NCI-H1092 (cell line): ENCODE results near the gene BTBD7.

Source experiments
- DNase-seq: peaks from one replicate; lab custom pipeline; 2025; lab: John Stamatoyannopoulos, UW

Gene BTBD7

DNA sequence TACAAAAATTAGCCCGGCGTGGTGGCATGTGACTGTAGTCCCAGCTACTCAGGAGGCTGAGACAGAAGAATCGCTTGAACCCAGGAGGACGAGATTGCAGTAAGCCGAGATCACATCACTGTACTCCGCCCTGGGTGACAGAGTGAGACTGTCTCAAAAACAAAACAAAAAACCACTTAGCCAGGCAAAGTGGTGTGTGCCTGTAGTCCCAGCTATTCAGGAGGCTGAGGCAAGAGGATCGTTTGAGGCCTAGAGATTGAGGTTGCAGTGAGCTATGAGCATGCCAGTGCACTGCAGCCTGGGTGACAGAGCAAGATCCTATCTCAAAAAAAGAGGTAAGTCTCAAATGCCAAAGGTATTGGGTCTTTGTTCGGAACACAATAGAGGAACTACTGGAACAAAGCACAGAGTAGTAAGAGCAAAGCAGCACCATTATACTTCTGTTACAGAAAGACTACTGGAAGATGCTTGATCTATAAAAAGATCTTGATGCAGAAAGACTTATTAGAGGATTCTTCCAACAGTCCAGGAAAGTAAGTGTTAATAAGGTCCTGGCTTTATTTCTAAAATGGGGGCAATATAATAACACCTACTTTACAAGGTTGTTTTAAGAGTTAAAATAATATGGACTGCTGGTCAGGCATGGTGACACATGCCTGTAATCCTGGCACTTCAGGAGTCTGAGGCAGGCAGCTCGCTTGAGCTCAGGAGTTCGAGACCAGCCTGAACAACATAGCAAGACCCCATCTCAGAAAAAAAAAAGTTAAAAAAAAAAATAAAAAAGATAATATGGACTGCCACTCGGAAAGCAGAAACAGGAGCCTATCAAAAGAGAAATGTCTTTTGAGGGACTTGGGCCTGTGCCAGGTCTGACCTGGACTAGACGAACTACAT, 29.9 kb downstream of the BTBD7 start:
- no peak for DNase-seq

DNA sequence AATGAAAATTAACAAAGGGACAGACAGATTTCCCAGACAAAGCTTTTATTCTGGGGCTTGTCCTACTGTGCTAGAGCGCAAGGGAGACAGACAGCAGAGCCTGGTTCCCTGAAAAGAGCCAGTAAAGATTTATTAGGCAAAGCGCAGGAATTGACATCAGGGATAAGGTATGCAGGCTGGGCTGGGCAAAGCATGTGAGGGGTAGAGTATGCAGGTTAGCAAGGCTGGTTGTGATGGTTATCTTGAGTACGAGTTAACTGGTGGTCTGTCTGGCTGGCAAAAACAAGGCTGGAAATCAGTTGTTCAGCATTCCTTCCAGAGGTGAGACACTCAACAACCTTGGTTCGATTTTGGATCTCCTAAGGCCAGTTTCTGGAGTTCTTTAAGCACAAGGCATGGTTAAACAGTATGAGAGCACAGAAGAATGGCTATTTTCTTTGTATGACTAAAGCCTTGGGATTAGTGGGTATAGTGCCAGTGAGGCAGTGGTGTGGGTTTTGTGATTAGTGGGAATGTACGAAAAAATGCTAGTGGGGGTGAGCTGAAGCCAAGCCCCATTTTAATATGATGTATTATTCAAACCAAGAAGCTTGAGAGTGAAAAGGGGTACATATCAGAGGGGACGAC, 30.9 kb downstream of the BTBD7 start:
- no peak for DNase-seq

DNA sequence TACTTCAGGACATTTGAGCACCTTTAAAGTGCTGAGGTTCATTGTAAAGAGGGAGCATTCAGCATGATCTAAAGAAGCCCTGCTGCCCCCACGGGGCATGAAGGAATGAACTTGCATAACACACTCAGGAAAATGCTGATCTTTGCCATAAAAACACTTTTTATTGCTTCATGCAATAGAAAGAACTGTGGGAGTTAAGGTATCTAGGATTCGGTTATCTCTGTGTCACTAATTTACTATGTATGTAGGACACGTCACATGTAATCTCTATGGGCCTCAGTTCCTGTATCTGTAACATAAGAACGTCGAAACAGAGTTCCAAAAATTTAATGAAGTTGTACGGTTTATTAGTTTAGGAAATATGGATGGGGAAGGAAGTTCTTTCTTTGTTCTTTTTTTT, 33.0 kb downstream of the BTBD7 start:
- DNase-seq, result no peak

DNA sequence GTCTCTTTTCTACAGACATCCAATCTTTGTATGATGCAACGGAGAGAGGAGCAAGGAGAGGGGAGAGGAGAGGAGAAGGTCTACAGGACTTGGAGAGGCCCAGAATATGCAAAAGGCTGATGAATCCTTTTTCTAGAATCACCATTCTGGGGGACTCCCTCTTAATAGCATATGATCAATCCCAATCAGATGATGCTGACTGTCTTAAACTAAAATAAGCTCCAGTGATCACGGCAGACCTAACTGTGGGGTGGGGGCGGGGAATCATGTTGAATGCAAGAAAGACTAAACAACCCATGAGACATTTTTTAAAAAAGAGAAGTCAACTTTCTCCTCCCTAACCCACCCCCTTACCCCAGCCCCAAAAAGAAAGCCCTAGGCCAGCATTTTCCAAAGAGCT, 33.4 kb downstream of the BTBD7 start:
- no peak for DNase-seq

DNA sequence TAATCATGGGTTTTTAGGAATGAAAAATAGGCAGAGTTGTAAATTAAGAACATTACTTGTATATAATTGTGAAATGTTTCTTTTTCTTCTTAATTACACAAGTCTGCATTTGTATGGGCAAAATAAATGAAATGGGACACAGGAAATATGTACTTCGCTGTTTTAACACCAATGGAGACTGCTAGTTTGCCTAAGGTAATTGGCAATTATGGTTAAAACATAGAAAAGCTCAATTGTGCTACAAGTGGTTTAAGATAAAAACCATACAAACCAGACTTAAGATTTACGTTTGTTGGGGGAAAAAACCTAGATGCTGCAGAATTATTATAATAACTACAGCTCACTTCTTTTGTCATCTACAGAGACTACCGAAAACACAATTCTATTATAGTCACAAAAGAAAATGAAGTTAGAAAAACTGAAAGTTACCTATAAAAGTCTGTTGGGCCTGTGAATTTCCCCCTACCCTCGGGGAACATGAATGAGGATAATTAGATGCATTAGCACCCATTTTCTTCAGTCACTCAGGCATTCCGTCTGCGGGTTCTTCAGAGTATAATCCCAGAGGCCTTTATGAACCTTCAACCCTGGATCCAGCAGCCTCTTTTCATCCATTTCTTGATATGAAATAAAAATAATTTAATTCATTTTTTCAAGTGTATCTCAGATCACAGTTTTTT, 37.2 kb downstream of the BTBD7 start:
- no peak for DNase-seq

DNA sequence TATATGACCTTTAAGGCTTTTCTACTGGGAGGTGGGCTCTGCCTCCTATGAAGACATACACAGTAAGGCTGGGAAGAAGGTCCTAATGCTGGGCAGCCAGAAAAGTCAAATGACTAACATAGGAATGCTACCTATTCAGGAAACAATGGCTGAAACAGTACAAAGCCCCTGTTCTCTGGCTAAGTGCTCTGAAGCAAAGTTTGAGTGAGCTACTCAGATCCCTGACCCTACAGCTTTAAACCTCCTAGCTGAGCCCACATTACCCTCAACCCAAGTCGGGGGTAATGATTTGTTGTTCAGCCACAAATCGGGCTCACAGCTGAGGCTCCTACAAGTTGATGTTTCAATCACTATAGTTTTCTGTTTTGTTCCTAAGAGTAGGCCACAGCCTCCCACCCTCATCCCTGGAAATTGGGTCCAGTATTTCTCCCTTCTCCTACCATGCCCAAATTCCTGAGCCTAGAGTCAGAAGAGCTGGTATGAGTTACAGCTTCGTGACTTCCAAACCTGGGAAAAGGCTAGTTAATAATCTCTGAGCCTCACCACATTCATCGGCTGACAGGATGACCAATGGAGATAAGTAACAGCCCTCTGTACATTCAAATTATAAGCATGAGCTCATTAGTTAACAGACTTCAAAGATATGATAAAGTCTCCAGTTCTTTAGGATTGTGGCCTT, 46.5 kb downstream of the BTBD7 start:
- no peak for DNase-seq

DNA sequence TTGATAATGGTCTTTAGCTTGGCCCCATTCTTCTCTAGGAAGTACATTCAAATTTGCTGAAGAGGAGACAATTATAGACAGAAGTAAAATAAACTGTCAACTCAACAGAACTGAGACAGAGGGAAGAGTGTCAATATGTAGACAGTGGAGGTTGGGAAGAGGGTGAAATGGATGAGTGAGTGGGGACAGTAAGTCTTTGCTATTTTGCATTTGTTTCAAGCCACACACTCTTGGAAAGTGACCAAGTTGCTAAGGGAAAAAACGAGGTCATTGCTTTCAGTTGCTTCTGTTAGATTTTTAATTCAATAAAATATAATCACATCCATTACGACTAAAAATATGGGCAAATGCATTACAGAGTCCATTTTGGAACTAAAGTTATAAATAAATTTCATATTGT, 47.8 kb downstream of the BTBD7 start:
- DNase-seq, result no peak

DNA sequence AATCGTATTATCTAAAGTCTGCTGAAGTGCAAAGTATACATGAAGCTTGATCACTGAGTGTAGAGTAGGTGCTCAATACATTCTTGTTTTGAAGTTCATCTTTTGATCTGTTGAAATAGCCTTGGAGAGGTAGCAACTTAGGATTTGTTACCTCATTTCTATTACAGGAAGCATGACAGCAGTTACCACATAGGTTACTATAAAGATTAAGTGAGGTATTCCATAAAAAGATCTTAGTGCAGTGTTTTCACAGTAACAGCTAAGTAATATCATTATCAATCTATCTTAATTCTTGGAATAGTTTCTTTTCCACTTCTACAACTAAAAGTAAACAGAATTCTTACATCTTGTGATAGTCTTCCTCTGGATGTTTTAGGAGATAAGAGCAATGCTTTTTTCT, 50.9 kb downstream of the BTBD7 start:
- no peak for DNase-seq

DNA sequence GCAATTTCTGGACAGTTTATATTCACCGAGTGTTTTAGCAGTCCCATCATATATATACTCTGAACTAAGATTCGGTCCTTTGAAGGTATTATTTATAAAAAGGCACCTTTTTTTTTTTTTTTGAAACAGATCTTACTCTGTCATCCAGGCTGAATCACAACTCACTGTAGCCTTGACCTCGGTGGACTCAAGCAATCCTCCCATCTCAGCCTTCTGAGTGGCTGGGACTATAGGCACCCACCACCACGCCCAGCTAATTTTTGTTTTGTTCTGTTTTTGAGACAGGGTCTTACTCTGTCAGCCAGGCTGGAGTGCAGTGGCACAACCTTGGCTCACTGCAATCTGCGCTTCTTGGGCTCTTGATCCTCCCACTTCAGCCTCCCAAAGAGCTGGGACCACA, 52.1 kb downstream of the BTBD7 start:
- DNase-seq, result no peak

DNA sequence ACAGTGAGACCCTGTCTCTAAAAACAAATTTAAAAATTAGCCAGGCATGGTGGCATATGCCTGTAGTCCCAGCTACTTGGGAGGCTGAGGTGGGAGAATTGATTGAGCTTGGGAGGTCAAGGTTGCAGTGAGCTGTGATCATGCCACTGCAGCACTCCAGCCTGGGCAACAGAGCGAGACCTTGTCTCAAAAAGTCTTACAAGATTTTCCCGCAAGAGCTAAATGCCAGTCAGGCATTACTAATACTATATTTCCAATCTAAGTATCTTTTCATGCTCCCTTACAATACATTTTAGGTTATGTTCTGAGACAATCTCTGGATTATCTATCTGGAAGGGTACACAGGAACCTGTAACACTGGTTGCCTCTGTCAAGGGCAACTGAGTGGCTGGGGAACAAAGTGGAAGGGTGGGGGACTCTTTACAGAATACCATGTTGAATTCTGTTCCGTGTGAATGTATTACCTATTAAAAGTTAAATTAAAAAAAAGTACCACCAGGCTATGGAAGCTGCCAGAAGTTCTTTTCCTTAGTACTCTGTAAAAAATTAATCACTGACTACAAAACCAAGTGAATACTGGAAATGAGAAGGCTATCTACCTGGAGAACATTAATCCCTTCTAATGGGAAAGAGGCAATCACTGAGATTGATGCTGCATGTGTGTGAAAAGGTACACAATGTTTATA, 56.7 kb downstream of the BTBD7 start:
- no peak for DNase-seq

DNA sequence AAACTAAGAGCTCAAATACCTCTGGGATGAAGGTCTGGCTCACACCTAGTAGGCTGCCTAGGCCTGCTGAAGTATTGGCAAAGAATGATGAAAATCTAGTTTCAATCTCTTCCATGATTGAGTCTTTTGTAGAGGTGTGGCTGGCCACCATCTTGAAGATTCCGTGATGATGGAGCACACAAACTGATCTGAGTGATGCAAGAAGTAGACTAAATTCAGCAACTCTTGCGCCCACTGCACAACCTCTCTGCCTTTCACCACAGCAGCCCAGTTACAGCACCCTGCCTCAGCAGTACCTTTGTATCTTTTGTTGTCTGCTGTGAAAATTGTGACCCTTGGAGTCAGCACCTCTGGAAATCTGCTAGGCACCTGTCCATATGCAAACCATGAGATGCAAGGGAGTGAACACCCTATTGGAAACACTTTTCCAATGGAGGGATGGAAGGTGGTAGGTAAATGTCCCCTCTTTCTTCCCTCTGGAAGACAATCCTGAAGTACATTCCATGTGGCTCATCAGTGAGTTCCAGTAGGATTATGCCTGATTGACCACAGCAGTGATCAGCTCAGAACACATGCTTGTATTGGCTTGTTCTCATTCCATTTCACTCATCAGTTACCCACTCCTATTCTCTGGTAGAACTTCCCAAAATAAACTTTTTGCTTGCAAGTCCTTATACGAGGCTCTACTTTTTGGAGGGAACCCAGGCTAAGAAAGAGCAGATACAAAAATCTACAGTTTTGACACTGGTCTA, 58.6 kb downstream of the BTBD7 start:
- DNase-seq, result no peak

DNA sequence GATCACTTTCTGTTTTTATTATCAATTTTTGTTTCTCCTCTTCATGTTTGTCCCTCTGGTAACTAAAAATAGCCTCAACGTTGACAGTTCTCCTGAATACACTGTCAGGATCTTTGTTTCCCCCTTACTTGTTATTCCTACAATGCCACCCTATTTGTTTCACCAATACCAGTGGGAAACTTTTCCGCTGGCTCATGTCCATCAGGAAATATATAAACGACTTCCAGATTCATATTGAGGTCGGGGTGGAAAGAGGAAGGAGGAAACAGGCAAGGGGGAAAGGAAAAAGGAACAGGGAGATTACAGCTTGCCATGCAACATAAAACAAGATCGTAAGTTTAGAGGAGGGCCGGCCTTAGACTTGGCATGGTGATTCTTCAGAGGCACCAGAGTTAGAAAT, 61.7 kb downstream of the BTBD7 start:
- DNase-seq, result no peak

DNA sequence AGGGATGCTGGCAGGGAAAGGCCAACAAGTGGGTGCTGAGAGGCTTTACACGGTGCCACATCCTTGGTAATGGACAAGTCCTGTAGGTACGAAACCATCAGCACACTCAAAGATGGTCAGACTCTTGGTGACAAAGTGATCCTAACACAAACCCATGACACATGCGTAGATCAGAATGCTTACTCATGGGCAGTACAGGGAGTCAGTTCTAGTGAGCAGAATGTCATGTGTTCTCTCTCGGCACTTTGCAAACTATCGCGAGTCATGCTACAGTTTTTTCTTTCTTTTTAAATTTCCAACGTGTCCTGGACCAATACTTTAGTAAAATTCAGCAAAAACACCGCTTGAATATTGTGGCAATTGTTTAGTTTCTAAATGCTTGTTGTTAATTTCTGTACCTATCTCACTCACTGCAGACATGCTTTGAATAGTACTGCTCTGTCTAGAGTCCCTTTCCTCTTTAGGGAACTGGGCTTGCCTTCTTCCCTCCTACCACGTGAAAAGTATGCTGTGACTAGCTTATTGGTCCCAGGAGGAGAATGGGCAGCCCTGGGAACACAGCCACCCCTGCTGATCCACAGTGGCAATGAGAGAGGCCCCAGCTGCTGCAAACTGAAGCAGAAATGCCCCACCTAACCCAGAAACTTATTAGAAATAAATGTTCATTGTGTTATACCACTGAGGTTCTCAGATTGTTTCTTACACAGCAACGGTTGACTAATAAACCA, 63.3 kb downstream of the BTBD7 start:
- DNase-seq, result no peak

DNA sequence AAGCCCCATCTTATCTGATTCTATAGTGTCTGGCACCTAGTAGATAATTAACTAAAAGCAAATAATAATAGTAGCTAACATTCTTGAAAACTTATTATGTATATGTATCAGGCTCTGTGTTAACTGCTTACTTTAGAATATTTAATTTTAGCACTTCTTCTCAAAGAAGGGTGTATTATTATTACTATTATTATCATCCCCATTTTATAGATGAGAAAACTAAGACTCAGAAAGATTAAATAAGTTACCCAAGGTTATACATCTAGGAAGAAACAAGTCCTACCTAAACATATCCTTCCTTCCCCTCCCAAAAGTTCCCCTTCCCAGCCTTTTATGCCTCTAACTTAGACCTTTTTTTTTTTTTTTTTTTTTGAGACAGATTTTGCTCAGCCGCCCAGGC, 64.4 kb downstream of the BTBD7 start:
- DNase-seq, result no peak

DNA sequence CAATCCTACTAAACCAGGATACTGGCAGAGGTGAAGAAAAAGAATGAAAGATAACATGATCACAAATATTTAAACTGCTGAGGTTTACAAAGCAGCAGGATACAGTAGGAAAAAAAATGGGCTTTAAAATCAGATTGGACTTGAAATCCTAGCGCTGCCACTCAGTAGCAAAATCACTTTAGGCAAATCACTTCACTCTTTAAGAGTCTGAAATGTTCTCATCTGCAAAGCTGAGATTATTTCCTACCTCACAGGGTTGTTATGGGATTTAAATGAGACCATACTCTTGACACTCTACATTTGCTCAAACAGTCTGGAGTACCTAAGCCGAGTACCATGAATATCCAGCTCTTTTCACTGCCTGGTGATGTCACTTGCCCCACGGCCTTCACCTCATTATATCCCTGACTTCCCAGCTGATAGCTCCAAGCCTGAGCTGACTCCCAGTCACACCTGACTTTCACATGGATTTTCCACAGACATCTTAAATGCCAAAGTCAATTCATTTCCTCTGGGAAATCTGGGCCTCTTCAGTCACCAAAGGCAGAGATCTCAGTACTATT, 65.6 kb downstream of the BTBD7 start:
- no peak for DNase-seq

DNA sequence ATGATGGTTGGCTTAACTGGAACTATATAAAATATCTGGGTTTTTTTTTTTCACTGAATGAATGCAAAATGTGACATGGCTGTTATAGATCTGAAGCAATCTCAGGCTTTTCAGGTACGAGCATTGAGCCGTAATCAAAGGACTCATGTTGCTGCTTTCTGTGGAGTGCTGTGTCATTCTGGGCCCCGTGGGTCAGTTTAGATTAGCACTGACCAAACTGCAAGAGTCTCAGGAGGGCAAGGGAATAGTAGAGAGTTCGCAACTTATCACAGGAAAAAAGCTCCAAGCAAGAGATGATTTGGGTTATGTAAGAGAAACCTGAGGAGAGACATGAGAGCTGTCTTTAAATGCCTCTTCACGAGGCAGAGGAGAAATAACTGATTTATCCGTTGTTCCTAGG, 66.7 kb downstream of the BTBD7 start:
- DNase-seq, result no peak

DNA sequence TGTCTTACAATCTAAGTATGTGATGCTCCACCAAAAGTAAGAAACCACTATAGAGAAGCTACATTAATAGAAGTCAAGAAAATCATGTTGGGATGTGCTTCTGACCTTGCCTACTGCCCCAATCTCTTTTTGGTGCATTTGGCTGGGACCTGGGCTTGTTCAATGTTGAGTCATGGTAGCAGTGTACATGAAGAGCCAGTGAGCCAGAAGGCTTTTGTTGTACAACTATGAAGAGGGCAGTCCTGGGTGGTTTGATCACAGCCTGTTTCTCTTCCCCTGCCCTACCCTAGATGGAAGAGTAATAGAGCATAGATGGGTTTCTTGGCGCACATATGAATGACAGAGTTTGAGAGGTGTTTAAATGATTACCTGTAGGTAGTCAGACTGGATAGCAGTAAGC, 69.4 kb downstream of the BTBD7 start:
- no peak for DNase-seq

DNA sequence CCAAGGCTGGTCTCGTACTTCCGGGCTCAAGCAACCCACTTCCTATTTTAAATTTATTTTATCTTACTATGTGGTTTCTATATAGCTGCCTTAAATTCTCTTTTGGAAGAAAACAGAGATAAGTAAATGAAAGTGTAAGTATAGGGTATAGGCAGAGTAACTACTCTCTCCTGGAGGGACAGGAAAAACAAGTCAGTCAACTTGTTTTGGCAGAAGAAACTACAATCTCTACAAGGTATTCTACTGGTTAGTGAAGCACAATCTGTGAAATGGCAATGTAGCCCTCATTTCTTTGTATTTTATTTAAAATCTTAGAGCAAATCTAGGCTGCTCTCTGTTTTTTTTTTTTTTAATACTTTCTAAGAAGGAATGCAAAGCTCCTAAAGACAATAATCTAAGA, 70.4 kb downstream of the BTBD7 start:
- DNase-seq, result no peak

DNA sequence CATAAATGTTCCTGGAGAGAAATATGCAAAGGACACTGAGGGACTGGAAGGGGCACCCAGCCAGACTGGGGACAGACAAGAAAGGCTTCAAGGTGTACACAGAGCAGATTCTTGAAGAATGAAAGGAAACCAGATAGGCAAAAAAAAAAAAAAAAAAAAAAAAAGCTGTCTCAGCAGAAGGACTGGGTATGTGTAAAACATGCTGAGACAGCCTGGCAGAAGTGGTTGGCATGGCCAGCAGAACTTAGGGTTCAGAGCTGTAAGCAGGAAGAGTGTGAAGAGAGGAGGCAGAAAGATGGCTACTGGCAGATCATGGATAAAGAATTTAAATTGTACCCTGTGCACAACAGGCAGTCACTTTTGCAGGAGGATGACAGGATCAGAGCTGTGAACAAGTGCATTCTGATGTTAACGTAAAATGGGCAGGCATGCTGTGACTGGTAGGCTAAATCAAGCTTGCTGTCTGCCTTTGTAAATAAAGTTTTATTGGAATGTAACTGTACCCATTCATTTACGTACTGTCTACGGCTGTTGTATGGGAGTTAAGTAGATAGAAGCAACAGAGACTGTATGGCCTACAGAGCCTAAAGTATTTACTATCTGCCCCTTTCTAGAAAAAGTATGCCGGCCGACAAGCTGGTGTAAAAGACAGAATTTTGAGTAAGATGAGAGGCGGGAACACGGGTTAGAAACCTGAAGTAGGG, 83.6 kb downstream of the BTBD7 start:
- no peak for DNase-seq

DNA sequence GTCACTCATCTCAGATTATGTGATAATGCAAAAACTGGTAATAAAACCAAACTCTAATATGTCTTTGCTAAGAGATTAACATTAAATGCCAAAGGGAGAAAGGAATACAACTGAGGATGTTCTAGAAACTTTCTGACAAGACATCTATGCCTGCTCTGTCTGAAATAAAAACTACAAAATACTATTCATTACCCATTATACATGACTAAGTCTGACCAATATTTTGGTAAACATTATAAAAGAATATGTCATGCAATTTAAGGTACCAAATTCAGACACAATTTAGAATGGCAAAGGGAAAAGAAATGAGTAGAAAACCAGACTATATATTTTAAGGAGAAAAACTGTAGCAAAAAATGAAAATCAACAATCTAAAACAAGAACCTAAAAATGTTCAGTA, 86.3 kb downstream of the BTBD7 start:
- DNase-seq, result no peak
